Head of caudate nucleus (tissue), 42 donors: ENCODE measurements around the gene SMDT1.
A peak's percentile ranks its signal among the peaks of the same experiment; 100 is the strongest.

Source experiments
- DNase-seq, 42 donors: peaks; one replicate each; pipeline versions ENCODE4 v3.0.0 to v3.0.0-alpha.2; 2020 to 2021; ENCODE audit warnings: mixed read lengths in 7 of 42
- intact Hi-C: fragments of 100-400 bp; cut with DNase I; formaldehyde crosslinking; loops from one replicate; pipeline ENCODE4 v1.15.0; 2022

SMDT1 gene

DNA sequence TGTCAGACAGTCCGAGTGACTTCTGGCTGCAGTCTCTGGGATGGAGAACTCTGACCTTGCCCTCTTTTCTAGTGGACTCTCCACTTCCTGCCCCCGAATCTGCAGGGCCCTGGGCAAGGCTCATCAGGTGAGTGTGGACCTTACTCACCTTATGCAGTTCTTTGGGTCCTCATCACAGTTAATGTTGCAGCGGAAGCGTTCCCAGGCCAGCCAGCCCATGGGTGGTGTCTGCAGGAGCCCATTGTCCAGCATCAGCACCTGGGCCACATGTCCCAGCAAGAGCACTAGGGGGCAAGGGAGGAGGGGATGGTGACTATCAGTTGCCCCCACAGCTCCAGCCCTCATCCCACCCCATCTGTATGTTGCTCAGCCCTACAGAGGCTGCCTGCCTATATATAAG, 11.2 kb upstream of the SMDT1 start:
- intact Hi-C loops = no loop called here
- peak in 2 of 42 donors; percentile 6 to 16 for DNase-seq

DNA sequence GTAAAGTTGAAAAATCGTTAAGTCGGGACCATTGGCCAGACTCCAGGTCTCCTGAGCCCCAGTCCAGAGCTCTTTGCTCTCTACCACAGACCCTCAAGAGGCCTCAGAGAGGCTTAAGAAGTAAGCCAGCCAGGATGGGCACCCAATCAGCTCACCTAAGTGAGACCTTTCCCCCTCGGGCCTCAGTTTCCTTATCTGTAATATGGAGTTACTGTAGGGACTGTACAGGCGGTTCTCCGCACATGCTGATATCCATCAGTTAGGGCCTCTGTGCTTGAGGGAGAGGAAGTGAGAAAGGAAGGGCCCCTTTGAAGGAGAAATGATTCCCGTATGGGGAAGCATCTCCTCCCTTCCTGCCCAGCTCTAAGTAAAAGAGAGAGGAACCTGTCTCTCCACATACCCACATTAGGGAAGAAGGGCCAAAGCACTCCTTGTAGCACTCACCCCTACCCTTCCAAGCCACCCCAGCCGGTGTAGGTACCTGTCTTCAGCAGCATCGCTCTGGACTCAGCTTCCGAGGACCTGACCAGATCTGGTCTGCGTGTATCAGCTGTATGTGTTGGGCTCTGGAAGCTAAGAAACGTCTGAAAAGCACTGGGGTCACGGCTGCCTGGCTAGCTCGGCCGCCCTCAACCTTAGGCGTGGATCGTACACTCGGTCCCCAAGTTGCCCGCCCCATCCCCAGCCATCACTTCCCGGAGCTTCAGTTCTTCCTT, 9.5 kb upstream of the SMDT1 start:
- DNase-seq = peak in 9 of 42 donors; percentile 10 to 41 (median 30)
- intact Hi-C loops = loop anchor here (10.0 kb wide), 1 partner anchor 105 kb away; the partner anchor contains the start of gene SEPTIN3

DNA sequence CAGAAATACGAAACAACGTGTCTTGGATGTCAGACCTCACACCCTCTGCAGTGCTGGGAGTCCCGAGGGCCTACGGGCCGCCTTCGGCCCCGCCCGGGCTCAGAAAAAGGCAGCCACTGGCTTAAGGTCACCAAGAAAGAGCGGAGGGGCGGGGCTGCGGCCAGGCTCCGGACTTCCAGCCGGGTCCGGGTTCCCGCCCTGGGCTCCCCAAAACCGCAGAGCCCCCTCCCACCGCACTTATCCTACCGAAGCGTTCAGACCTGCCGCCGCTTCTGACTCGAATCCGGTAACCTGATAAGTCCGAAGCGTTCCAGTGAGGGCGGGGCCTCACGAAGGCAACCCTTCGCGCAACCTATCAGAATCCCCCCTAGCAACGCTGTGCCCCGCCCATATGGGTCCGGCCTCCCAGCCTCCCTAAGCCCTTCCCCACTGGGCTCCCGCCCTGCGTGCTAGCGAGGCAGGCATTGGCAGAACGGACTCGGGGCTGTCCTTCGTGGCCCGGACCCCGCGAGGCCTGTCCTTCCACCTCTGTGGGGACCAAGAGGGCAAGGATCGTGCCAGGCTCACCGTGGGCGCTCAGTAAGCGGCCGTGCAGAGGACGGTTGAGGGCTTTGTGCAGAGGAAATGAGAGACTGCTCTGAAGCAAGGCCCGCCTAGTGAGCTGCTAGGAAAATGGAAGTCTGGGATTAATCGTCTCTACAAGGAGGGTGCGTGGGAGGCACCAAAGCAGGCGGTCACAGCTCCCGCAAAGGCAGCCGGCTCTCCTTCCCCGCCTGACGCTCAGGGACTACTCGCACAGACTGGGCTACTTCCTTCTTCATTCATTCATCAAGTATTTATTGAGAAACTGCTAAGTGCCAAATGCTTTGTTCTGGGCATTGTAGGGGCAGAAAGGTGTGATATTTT, 8.7 kb upstream of the SMDT1 start, which contains the start of gene NAGA:
Gene NAGA, minus strand, starts transcription at position 296 of the 906 bp plus-strand sequence. CDS start 515 bp downstream, outside the sequence.
- intact Hi-C loops = loop anchor here (10.0 kb wide), 1 partner anchor 106 kb away; the partner anchor contains the start of gene SEPTIN3
- DNase-seq = peak; percentile 84 to 98 (median 95)

DNA sequence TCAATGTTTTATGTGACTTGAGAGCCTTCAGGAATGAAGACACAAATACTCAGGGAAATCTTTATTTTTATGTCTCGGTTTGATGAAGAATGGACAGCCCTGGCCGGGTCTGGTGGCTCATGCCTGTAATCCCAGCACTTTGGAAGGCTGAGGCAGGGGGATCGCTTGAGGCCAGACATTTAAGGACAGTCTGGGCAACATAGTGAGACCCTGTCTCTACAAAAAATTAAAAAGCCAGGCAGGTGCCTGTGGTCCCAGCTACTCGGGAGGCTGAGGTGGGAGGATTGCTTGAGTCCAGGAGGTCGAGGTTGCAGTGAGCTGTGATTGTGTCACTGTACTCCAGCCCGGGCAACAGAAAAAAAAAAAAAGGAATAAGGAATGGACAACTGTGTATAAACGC, 8.0 kb upstream of the SMDT1 start:
- intact Hi-C loops = loop anchor here (10.0 kb wide), 1 partner anchor 107 kb away; the partner anchor contains the start of gene SEPTIN3

DNA sequence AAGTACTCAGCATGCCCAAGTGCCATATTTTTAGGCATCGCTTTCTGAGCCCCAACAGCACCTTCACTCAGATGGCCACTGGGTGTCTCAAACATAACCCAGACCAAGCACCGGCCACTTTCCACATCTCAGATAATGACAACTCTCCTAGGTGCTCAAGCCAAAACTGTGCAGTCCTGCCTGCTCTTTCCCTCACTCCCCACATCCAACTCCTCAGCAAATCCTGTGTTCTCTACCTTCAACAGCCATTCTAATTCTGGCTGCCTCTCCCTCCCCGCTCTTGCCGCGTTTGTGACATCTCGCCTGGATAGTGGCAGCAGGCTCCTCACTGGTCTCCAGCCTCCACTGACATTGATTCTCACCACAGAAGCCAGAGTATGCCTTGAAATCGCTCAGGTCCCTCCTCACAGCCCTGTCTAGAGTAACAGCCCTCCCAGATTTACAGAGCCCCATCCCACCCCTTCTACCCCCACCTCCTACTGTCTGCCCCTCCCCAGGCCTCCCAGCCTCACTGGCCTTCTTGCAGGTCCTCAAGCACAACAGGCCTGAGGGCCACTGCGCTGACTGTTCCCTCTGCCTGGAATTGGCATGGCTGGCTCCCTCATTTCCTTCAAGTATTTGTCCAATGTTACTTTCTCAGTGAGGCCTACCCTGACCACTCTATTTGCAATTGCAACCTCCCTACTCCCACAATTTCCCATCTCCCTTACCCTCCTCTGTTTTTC, 6.7 kb upstream of the SMDT1 start:
- peak in 1 of 42 donors; percentile 24 for DNase-seq
- intact Hi-C loops = loop anchor here (10.0 kb wide), 1 partner anchor 108 kb away; the partner anchor contains the start of gene SEPTIN3

More for the DNA sequence above, 8.0 kb upstream of the SMDT1 start:
- DNase-seq = peak in 2 of 42 donors; percentile 7 to 33

DNA sequence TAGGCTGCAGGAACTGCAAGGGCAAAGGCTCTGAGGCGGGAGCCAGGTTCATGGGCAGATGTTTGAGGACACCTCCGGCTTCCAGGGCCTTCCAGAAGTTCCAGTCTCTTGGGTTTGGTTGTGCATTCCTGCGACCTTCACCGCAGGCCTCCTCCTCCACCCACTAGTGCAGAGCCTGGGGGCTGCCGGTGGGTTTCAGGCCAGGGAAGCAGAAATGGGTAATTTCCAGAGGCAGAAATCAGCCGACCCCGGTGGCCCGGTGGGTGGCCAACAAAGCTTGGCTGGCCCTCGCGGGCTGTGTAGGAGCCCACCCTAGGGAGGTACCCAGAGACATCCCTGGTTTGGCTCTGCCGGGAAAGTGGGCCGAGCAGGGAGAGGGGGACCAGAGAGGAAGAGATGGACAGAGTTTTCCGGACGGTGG, 5.9 kb upstream of the SMDT1 start:
- DNase-seq = peak in 2 of 42 donors; percentile 13 to 25
- intact Hi-C loops = loop anchor here (10.0 kb wide), 1 partner anchor 109 kb away; the partner anchor contains the start of gene SEPTIN3

DNA sequence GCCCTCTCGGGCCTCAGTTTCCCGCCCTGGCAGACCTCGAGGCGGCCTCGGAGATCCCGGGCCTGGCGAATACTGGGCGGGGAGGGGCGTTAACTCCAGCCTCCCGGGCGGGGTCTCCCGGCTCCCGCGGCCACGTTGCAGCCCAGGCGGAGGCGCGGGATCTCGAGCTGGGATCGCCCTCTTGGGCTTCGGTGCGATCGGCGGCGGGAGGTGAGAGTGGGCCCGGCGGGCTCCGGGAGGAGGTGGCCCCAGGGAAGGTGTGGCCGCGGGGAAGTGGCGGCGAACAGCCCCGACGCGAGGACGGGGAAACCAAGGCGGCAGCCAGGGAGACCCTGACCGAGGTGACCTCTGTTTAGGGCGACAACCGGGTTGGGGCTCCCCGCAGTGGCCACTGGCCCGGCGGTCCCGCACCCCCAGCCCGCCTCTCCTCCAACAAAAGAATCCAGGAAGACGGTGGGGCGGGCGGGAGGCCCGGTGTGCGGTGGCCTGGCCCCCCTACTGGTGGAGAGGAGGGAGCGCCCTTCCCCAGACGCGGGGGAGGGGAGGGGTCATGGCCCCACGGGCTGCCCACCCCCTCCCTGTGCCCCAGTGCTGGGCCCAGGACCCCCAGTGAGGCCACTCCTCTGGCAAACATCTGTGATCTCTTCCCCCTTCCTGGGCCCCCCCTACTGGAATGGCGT, 5.2 kb upstream of the SMDT1 start, which contains the start of gene PHETA2:
Gene PHETA2, plus strand, starts transcription at position 117 of the 680 bp plus-strand sequence. CDS start 3,046 bp downstream, outside the sequence.
- peak in 10 of 42 donors; percentile 13 to 47 (median 25) for DNase-seq
- intact Hi-C loops = loop anchor here (10.0 kb wide), 1 partner anchor 109 kb away; the partner anchor contains the start of gene SEPTIN3

DNA sequence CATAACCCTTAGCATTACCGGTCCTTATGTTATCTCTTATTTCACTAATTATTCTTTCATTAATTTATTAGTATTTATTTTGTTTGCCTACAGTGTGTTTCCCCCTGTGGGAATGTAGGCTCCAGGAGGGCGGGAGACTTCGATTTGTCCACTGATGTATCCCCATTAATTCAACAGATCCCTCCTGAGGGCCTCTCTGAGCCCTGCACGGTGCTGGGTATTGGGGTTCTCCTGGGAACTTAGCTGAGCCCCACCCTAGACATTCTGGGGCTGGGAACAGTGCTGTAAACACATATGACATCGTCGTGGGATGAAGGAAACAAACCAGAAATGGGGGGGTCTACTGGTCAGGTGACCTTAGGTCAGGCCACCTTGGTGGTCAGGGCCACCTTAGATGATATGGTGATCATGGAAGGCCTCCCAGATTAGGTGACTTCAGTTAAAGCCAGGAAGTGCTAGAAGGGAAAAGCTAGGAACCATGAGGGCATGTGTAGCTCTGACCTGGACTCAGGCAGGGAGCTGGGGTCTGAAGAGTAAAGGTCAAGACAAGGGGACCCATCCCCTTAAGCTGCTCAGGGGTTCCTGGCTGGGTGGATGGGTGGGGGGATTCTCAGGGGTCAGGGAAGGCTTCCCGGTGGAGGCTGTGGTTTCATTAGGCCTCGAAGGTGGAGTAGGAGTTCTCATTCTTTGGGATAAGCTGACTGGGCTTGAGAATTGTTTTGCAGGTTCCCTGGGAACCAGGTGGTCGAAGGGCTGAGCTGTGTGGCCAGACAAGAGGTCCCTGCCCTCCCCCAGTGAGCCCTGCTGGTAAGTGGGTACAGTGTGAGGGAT, 4.4 kb upstream of the SMDT1 start:
- intact Hi-C loops = loop anchor here (10.0 kb wide), 1 partner anchor 110 kb away; the partner anchor contains the start of gene SEPTIN3
- no peak for DNase-seq

DNA sequence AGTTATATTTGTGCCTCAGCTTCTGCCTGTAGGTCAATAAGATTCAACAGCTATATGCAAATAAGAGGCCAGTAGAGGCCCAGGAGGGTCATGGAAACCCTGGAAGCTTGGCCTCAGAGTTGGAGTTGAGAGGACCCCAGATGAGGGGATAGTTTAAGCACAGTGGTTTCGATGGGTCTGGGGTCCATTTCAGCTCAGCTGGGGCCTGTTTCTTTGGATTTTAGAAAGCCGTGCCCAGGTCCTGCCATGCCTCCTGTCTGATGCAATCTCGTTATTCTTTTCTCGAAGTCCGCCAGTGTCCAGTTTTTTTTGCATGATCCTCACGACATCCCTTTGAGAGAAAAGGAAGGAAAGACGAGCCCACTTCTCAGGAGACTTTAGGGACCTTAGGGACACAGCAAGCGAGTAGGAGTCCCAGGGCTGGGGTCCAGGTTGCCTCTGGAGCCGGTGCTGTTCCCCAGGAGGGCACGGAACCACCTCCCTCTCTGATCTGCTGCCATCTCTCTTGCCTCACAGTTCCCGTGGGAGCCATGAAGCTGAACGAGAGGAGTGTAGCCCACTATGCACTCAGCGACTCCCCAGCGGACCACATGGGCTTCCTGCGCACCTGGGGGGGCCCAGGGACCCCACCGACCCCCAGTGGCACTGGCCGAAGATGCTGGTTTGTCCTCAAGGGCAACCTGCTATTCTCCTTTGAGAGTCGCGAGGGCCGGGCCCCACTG, 2.6 kb upstream of the SMDT1 start:
- peak in 3 of 42 donors; percentile 4 to 34 (median 24) for DNase-seq
- intact Hi-C loops = loop anchor here (10.0 kb wide), 1 partner anchor 112 kb away; the partner anchor contains the start of gene SEPTIN3

DNA sequence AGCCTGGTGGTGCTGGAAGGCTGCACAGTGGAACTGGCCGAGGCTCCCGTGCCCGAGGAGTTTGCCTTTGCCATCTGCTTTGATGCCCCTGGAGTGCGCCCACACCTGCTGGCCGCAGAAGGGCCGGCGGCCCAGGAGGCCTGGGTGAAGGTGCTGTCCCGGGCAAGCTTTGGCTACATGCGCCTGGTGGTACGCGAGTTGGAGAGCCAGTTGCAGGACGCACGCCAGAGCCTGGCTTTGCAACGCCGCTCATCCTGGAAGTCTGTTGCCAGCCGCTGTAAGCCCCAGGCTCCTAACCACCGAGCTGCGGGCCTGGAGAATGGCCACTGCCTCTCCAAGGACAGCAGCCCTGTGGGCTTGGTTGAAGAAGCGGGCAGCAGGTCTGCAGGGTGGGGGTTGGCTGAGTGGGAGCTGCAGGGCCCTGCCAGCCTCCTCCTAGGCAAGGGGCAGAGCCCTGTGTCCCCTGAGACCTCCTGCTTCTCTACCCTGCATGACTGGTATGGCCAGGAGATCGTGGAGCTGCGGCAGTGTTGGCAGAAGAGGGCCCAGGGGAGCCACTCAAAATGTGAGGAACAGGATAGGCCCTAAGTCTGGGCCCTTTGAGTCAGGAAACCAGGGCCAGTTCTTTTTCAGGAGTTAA, 1.9 kb upstream of the SMDT1 start:
- DNase-seq = peak in 3 of 42 donors; percentile 16 to 30 (median 18)
- intact Hi-C loops = loop anchor here (10.0 kb wide), 1 partner anchor 113 kb away; the partner anchor contains the start of gene SEPTIN3

DNA sequence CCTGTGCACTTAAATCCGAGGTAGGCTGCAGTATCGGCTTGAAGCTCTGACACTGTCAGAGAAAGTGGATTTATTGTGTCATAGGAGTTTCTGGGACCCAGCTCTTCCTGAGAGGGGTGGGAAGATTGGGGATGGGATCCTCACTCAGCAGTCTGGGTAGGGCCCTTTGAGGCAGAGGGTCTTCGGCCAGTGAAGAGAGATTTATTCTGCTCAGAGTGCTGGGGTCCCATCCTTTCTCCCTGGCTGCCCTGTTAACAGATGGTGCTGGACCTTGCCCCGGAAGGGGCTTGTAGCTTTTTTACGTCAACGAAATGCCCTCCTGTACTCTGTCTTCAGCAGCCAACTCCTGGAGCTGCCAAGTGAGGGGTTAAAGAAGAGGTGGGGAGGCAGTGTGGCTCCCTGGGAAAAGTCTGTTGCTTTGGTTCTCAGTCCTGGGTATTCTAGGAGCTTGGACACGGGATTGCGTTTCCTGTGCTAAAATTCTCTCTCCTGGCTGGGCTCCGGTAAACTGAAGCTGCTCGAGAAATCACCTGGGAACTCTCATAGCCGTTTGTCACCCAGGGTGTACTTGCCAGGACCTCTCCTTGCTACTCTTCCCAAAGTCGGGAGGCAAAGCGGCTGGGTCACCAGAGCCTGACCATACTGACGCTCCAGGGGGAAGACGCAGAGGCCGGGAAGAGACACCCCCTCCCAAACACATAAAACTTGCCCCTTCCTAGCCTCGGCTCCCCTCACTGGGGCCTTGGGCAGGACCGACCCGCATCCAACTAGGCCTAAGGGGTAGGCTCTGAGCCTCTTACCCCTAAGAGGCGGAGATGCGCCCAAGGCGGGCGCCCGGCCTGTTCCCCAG, 806 bp upstream of the SMDT1 start:
- intact Hi-C loops = loop anchor here (10.0 kb wide), 1 partner anchor 114 kb away; the partner anchor contains the start of gene SEPTIN3
- peak in 12 of 42 donors; percentile 6 to 56 (median 24) for DNase-seq

DNA sequence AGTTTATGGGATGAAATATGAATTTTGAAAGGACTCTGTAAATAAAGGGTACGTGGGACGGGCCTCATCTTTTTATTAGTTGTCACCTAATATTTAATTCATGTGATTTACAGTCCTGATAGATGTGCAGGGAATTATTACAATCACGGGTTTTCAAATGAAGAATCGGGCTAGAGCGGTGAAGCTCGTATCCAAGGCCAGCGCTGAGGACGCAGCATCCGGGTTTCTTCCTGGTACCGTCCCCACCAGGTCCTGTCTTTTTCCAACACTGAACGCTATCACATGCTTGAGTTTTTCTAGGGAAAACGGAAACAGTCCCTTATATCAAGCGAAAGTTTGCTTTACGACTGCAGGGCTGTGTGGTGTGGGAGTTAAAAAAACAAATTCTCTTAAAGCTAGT, 787 bp downstream of the SMDT1 start:
- DNase-seq = peak in 39 of 42 donors; percentile 20 to 81 (median 61)
- intact Hi-C loops = no loop called here

DNA sequence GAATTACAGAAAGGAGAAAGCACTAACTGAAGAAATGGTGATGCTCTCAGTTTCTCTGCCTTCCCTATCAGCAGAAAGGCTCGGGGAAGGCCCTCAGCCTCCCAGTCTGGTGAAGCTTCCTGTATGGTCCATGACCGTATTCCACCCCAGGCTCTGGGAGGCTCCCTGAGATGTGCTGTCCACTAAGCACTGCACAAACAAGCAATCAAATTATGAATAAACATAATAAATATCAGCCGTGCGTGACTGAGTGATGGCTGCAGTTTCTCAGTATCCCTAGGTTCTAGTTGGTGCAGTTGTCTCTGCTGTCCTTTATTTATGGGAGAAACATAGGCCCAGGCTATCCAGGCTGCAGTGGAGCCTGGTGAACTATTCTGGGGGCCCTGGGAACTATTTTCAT, 3.6 kb downstream of the SMDT1 start:
- intact Hi-C loops = no loop called here
- DNase-seq = no peak

DNA sequence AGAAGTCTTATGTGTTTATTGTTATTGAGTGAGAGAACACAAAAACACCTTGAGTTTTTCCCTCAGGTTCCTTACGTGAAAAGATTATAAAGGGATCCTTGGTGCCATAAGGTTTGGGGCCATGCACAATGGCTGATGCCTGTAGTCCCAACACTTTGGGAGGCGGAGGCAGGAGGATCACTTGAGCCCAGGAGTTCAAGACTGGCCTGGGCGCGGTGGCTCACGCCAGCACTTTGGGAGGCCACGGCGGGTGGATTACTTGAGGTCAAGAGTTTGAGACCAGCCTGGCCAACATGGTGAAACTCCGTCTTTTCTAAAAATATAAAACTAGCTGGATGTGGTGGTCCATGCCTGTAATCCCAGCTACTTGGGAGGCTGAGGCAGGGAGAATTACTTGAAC, 5.4 kb downstream of the SMDT1 start:
- intact Hi-C loops = no loop called here
- no peak for DNase-seq

DNA sequence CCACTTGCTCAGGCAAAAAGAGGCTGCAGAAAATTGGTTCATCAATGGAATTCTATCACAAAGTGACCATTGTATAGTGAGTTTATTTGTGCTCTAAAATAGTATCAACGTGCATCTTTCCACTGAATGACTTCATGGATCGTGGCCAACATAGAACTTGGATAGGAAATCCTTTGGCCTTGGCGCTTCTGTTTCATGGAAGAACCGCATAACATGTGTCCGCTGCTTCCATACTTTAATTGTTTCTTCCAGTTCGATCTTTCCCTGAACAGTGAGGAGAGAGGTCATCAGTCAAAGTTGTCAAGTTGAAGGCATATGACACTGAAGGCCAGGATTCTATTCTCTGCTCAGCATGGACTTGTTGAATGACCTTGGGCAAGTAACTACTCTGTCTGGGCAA, 6.6 kb downstream of the SMDT1 start:
- no peak for DNase-seq
- intact Hi-C loops = no loop called here
